Activated T-helper 1 cell treated with anti-CD3 and anti-CD28 coated beads, Interleukin-12 subunit alpha, Interleukin-12 subunit beta, Interleukin-2, Interleukin-4 antibody, amounts not matched to agents 30 ng/mL and 10 ng/mL and 1 ng/mL, durations not matched to agents 14 hours and 24 hours and 36 hours (primary cell): ENCODE results near the gene VSTM4. TPM values are rescaled to one million over a fixed set of nuclear protein-coding genes. Genes with fewer than 3 reads are reported as not detected.

Source experiments
- DNase-seq: peaks from one replicate; pipeline ENCODE4 v3.0.0; 2021; ENCODE audit warnings: low spot score
- H3K27ac Mint-ChIP-seq: one replicate; pipeline ENCODE4 v1.8.0; 2021; ENCODE audit warnings: mild to moderate bottlenecking, mixed read lengths
- H3K27me3 Mint-ChIP-seq: one replicate; pipeline ENCODE4 v1.8.0; 2022; ENCODE audit warnings: mild to moderate bottlenecking, moderate library complexity, mixed read lengths; ENCODE audit not compliant: insufficient read depth
- H3K36me3 Mint-ChIP-seq: one replicate; pipeline ENCODE4 v1.8.0; 2021; ENCODE audit warnings: low read depth, mixed read lengths
- H3K4me1 Mint-ChIP-seq: one replicate; pipeline ENCODE4 v1.8.0; 2021; ENCODE audit warnings: low read depth, mixed read lengths
- H3K4me3 Mint-ChIP-seq: one replicate; pipeline ENCODE4 v1.8.0; 2021; ENCODE audit warnings: mild to moderate bottlenecking, moderate library complexity, mixed read lengths
- H3K9me3 Mint-ChIP-seq: one replicate; pipeline ENCODE4 v1.8.0; 2021; ENCODE audit warnings: mixed read lengths
- intact Hi-C: fragments of 100-400 bp; cut with micrococcal nuclease; formaldehyde crosslinking; loops from one replicate; pipeline ENCODE4 v1.15.1; 2024
- total RNA-seq: library from RNA; stranded (reverse); gene quantifications from 2 replicates; pipeline ENCODE4 v1.2.3, GENCODE V29; 2022

Gene VSTM4
- total RNA-seq, 1 donor from 2014 or later, result 0.23 TPM

- Mint-ChIP-seq H3K27ac (no peak overlapping the region), H3K4me3 (no peak overlapping the region), H3K36me3 (no peaks in the 10 kb centered on the region), H3K4me1 (no peaks in the 10 kb centered on the region), H3K27me3 (peaks cover 11% of the 10 kb centered on the region), H3K9me3 (no peaks in the 10 kb centered on the region)
- intact Hi-C loops, result no loop called here
- DNase-seq, result no peak
These were observed 64.4 kb downstream of the VSTM4 start for GRCh38 chr10:49050906-49051305.

GRCh38 chr10:49050366-49050765 is 65.0 kb downstream of the VSTM4 start:
- intact Hi-C loops, result no loop called here
- DNase-seq, result no peak
- H3K9me3 Mint-ChIP-seq, result no peaks in the 10 kb centered on the region
- no peak overlapping the region for H3K27ac Mint-ChIP-seq
- no peak overlapping the region for H3K4me3 Mint-ChIP-seq
- H3K4me1 Mint-ChIP-seq, result no peaks in the 10 kb centered on the region
- H3K27me3 Mint-ChIP-seq, result peaks cover 11% of the 10 kb centered on the region
- H3K36me3 Mint-ChIP-seq, result no peaks in the 10 kb centered on the region

GRCh38 chr10:49049660-49050059 is 65.7 kb downstream of the VSTM4 start:
- intact Hi-C loops, result no loop called here
- H3K4me1 Mint-ChIP-seq, result no peaks in the 10 kb centered on the region
- no peak overlapping the region for H3K27ac Mint-ChIP-seq
- H3K4me3 Mint-ChIP-seq, result no peak overlapping the region
- DNase-seq, result no peak
- H3K9me3 Mint-ChIP-seq, result no peaks in the 10 kb centered on the region
- H3K27me3 Mint-ChIP-seq, result peaks cover 7% of the 10 kb centered on the region
- H3K36me3 Mint-ChIP-seq, result no peaks in the 10 kb centered on the region

GRCh38 chr10:49047128-49047639 is 68.1 kb downstream of the VSTM4 start:
- no peaks in the 10 kb centered on the region for H3K36me3 Mint-ChIP-seq
- H3K27ac Mint-ChIP-seq, result no peak overlapping the region
- intact Hi-C loops, result no loop called here
- no peaks in the 10 kb centered on the region for H3K4me1 Mint-ChIP-seq
- DNase-seq, result no peak
- no peaks in the 10 kb centered on the region for H3K9me3 Mint-ChIP-seq
- H3K27me3 Mint-ChIP-seq, result peaks cover 12% of the 10 kb centered on the region
- no peak overlapping the region for H3K4me3 Mint-ChIP-seq

- H3K4me1 Mint-ChIP-seq, result no peaks in the 10 kb centered on the region
- H3K36me3 Mint-ChIP-seq, result no peaks in the 10 kb centered on the region
These were observed 70.8 kb downstream of the VSTM4 start for GRCh38 chr10:49044293-49045193.

GRCh38 chr10:49040601-49041000 is 74.7 kb downstream of the VSTM4 start:
- H3K9me3 Mint-ChIP-seq, result no peaks in the 10 kb centered on the region
- H3K4me3 Mint-ChIP-seq, result no peak overlapping the region
- no peak for DNase-seq
- no peaks in the 10 kb centered on the region for H3K36me3 Mint-ChIP-seq
- H3K4me1 Mint-ChIP-seq, result no peaks in the 10 kb centered on the region
- H3K27me3 Mint-ChIP-seq, result peaks cover 6% of the 10 kb centered on the region
- no peak overlapping the region for H3K27ac Mint-ChIP-seq
- intact Hi-C loops, result no loop called here

More at GRCh38 chr10:49044293-49045193, 70.8 kb downstream of the VSTM4 start:
- peaks cover 10% of the 10 kb centered on the region for H3K27me3 Mint-ChIP-seq
- H3K4me3 Mint-ChIP-seq, result no peak overlapping the region
- no peak for DNase-seq
- intact Hi-C loops, result no loop called here
- H3K27ac Mint-ChIP-seq, result no peak overlapping the region
- no peaks in the 10 kb centered on the region for H3K9me3 Mint-ChIP-seq

- peaks cover 6% of the 10 kb centered on the region for H3K27me3 Mint-ChIP-seq
- no peak overlapping the region for H3K27ac Mint-ChIP-seq
- H3K36me3 Mint-ChIP-seq, result no peaks in the 10 kb centered on the region
- intact Hi-C loops, result no loop called here
- H3K4me1 Mint-ChIP-seq, result no peaks in the 10 kb centered on the region
- H3K9me3 Mint-ChIP-seq, result no peaks in the 10 kb centered on the region
- no peak overlapping the region for H3K4me3 Mint-ChIP-seq
- no peak for DNase-seq
These were observed 75.9 kb downstream of the VSTM4 start for GRCh38 chr10:49039409-49039808.

GRCh38 chr10:49038711-49039110 is 76.6 kb downstream of the VSTM4 start:
- H3K4me1 Mint-ChIP-seq, result no peaks in the 10 kb centered on the region
- H3K4me3 Mint-ChIP-seq, result no peak overlapping the region
- H3K9me3 Mint-ChIP-seq, result no peaks in the 10 kb centered on the region
- no peaks in the 10 kb centered on the region for H3K36me3 Mint-ChIP-seq
- peaks cover 2% of the 10 kb centered on the region for H3K27me3 Mint-ChIP-seq
- DNase-seq, result no peak
- intact Hi-C loops, result no loop called here
- H3K27ac Mint-ChIP-seq, result no peak overlapping the region

GRCh38 chr10:49037187-49037586 is 78.1 kb downstream of the VSTM4 start:
- H3K4me1 Mint-ChIP-seq, result no peaks in the 10 kb centered on the region
- no peak overlapping the region for H3K4me3 Mint-ChIP-seq
- no peak overlapping the region for H3K27ac Mint-ChIP-seq
- H3K9me3 Mint-ChIP-seq, result no peaks in the 10 kb centered on the region
- intact Hi-C loops, result no loop called here
- H3K27me3 Mint-ChIP-seq, result peaks cover 1% of the 10 kb centered on the region
- no peaks in the 10 kb centered on the region for H3K36me3 Mint-ChIP-seq
- DNase-seq, result no peak

GRCh38 chr10:49036638-49037037 is 78.7 kb downstream of the VSTM4 start:
- Mint-ChIP-seq H3K4me3 (no peak overlapping the region), H3K27ac (no peak overlapping the region), H3K27me3 (no peaks in the 10 kb centered on the region), H3K9me3 (no peaks in the 10 kb centered on the region), H3K4me1 (no peaks in the 10 kb centered on the region), H3K36me3 (no peaks in the 10 kb centered on the region)
- intact Hi-C loops, result no loop called here
- DNase-seq, result no peak

- Mint-ChIP-seq H3K27me3 (no peaks in the 10 kb centered on the region), H3K27ac (no peak overlapping the region), H3K4me3 (no peak overlapping the region), H3K36me3 (no peaks in the 10 kb centered on the region), H3K9me3 (no peaks in the 10 kb centered on the region), H3K4me1 (no peaks in the 10 kb centered on the region)
- intact Hi-C loops, result no loop called here
- DNase-seq, result no peak
These were observed 79.4 kb downstream of the VSTM4 start for GRCh38 chr10:49035920-49036319.

GRCh38 chr10:49034925-49035324 is 80.4 kb downstream of the VSTM4 start:
- Mint-ChIP-seq H3K27me3 (no peaks in the 10 kb centered on the region), H3K9me3 (no peaks in the 10 kb centered on the region), H3K4me3 (no peak overlapping the region), H3K36me3 (no peaks in the 10 kb centered on the region), H3K27ac (no peak overlapping the region), H3K4me1 (no peaks in the 10 kb centered on the region)
- no peak for DNase-seq
- intact Hi-C loops, result no loop called here

- DNase-seq, result no peak
- no peaks in the 10 kb centered on the region for H3K36me3 Mint-ChIP-seq
- no peak overlapping the region for H3K4me3 Mint-ChIP-seq
- H3K4me1 Mint-ChIP-seq, result no peaks in the 10 kb centered on the region
- H3K27ac Mint-ChIP-seq, result no peak overlapping the region
- intact Hi-C loops, result no loop called here
- no peaks in the 10 kb centered on the region for H3K27me3 Mint-ChIP-seq
- H3K9me3 Mint-ChIP-seq, result no peaks in the 10 kb centered on the region
These were observed 81.4 kb downstream of the VSTM4 start for GRCh38 chr10:49033939-49034338.
